A673 (cell line): ENCODE data around the gene CSGALNACT2. TPM values are rescaled to one million over a fixed set of nuclear protein-coding genes. Genes with fewer than 3 reads are reported as not detected.

Experiments used
- BruUV-seq: library from RNA; stranded (reverse); fragments of 400-500 nt; replicated peaks from 2 replicates; lab custom pipeline; 2021; lab: Mats Ljungman, UMichigan
- CTCF ChIA-PET: fragments of 300-600 bp; sonication (Branson Sonifier 250); formaldehyde crosslinking; loops from one replicate; lab custom pipeline; 2022; ENCODE audit warnings: antibody characterized with exemption; lab: Charles Lee
- POLR2A ChIA-PET: fragments of 300-600 bp; sonication (Branson Sonifier 250); formaldehyde crosslinking; loops from one replicate; lab custom pipeline; 2022; ENCODE audit warnings: antibody characterized with exemption; ENCODE audit not compliant: low non-redundant PET; lab: Charles Lee
- DNase-seq: peaks from one replicate; pipeline ENCODE4 v3.0.0-alpha.2; 2015; ENCODE audit warnings: low spot score
- H3K27ac ChIP-seq: fragments of 200-600 bp; sonication (generic); 2 replicates; pipeline ENCODE4 v1.5.1; 2016; ENCODE audit warnings: mixed run types, low read depth, mild to moderate bottlenecking, mixed read lengths, antibody characterized with exemption, low read length; ENCODE audit not compliant: poor library complexity, severe bottlenecking
- H3K27me3 ChIP-seq: fragments of 200-600 bp; sonication (generic); replicated peaks from 2 replicates; pipeline ENCODE4 v1.6.1; 2017; ENCODE audit warnings: mixed run types, low read depth, mild to moderate bottlenecking, mixed read lengths, antibody characterized with exemption, low read length; ENCODE audit not compliant: insufficient read depth, poor library complexity
- H3K36me3 ChIP-seq: fragments of 200-600 bp; sonication (generic); 2 replicates; pipeline ENCODE4 v1.6.1; 2016; ENCODE audit warnings: mixed run types, mild to moderate bottlenecking, mixed read lengths, antibody characterized with exemption, low read length; ENCODE audit not compliant: insufficient read depth, poor library complexity, severe bottlenecking
- H3K4me1 ChIP-seq: fragments of 200-600 bp; sonication (generic); 2 replicates; pipeline ENCODE4 v1.6.1; 2017; ENCODE audit warnings: mixed run types, mild to moderate bottlenecking, mixed read lengths, antibody characterized with exemption, low read length; ENCODE audit not compliant: insufficient read depth, poor library complexity, severe bottlenecking
- H3K4me3 ChIP-seq: fragments of 200-600 bp; sonication (generic); 2 replicates; pipeline ENCODE4 v1.5.1; 2016; ENCODE audit warnings: low read depth, mixed run types, mild to moderate bottlenecking, mixed read lengths, low read length; ENCODE audit not compliant: poor library complexity, severe bottlenecking
- H3K9me3 ChIP-seq: fragments of 200-600 bp; sonication (generic); 2 replicates; pipeline ENCODE4 v1.6.1; 2016; ENCODE audit warnings: mixed run types, low read depth, mild to moderate bottlenecking, mixed read lengths, antibody characterized with exemption, low read length; ENCODE audit not compliant: poor library complexity, severe bottlenecking
- CTCF ChIP-seq: fragments of 300-800, 200-600 bp; sonication (generic); conservative IDR thresholded peaks from 2 replicates; pipeline ENCODE4 v1.5.1; 2017; ENCODE audit warnings: low read depth, mild to moderate bottlenecking, antibody characterized with exemption, low read length, moderate library complexity, mixed read lengths
- EZH2 ChIP-seq: fragments of 200-600 bp; sonication (generic); IDR thresholded peaks from 2 replicates; pipeline ENCODE4 v1.6.1; 2017; ENCODE audit warnings: borderline replicate concordance, low read depth, mild to moderate bottlenecking, mixed read lengths, antibody characterized with exemption, low read length; ENCODE audit not compliant: poor library complexity, severe bottlenecking
- intact Hi-C: fragments of 100-400 bp; cut with micrococcal nuclease; formaldehyde crosslinking; loops from one replicate; pipeline ENCODE4 v1.10.0; 2022; ENCODE audit not compliant: unreplicated experiment
- total RNA-seq: library from RNA; stranded (reverse); gene quantifications from 2 replicates; pipeline ENCODE4 v1.2.3, GENCODE V29; 2021

The CSGALNACT2 gene
- total RNA-seq, 1 experiment from 2014 or later: 18.6 TPM

DNA sequence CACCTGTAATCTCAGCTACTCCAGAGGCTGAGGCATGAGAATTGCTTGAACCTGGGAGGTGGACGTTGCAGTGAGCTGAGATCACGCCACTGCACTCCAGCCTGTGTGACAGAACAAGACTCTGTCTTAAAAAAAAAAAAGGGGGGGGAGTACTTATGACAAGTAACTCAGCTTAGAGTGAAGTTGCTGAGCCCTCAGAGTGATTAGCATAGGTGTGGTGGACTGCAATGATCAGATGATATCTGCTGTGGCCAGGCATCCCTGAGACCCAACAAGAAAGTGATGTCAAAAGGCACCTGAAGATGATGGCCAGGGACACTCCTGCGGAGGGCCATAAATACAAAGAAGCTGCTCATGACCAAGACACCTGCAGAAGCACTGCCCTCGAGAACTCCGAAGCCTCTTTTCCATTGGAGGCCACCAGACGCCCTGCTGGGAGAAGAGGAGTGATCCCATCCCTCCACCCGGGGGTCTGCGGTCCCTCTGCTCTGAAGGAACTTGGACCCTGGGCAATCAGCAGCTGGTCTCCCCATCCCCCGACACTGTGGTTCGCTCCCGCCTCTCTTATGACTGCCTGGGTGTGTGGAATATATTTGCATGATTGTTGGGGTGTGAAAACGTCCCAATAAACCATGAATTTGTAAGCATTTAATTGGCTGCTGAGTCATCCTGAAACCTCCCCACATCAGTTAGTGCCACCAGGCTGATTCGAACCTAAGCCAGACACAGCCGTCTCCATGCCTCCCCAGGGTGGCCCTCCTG, 82.6 kb downstream of the CSGALNACT2 start:
- no peaks in the 10 kb centered on the region for H3K27me3 ChIP-seq
- no peak for TF ChIP-seq EZH2
- no peak for TF ChIP-seq CTCF
- H3K4me3 ChIP-seq: no peak overlapping the region
- no peaks in the 10 kb centered on the region for H3K4me1 ChIP-seq
- H3K27ac ChIP-seq: no peak overlapping the region
- POLR2A ChIA-PET: no interaction called here
- intact Hi-C loops: loop anchor here (10.0 kb wide), 1 partner anchor 124 kb away; no protein-coding TSS in a partner anchor
- CTCF ChIA-PET: interaction anchor here (0.5 kb wide), 2 partner anchors 18 to 114 kb away, joined by 3 to 5 read pairs; no protein-coding TSS in a partner anchor
- H3K36me3 ChIP-seq: no peaks in the 10 kb centered on the region
- H3K9me3 ChIP-seq: no peaks in the 10 kb centered on the region
- no TSS peak for BruUV-seq
- DNase-seq: no peak

DNA sequence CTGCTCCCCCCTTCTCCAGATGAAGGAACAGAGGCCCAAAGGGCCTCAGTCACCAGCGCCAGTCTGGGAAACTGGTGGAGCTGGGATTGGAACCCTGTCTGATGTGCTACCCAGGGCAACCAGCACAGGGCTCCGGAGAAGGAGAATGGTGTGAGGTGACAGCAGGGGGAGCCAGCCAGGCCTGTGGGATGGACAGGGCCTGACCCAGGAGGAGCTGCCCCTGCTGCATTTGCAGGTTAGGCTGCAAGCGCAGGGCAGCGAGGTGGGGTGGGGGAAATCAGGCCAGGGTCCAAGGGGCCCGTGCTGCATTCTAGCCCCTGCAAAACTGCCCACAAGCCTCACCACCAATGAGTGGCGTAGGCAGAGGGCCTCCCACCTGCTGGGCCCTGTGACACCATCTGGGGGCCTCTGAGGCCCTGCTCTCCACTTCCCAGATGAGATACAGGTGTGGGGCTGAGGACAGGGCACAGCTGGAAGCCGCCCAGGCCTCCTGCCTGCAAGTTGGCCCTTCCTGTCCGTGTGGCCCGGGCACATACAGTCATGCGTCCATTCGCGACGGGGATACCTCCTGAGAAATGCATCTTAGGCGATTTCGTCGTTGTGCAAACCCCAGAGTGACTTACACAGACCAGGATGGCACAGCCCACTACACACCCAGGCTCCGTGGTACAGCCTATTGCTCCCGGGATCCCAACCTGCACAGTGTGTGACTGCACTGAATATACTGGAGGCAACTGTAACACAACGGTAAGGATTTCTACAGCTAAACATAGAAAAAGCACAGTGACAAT, 83.4 kb downstream of the CSGALNACT2 start:
- POLR2A ChIA-PET: no interaction called here
- Histone ChIP-seq H3K4me1 (no peaks in the 10 kb centered on the region), H3K36me3 (no peaks in the 10 kb centered on the region), H3K9me3 (no peaks in the 10 kb centered on the region), H3K4me3 (no peak overlapping the region), H3K27ac (no peak overlapping the region), H3K27me3 (no peaks in the 10 kb centered on the region)
- no TSS peak for BruUV-seq
- no peak for DNase-seq
- intact Hi-C loops: loop anchor here (10.0 kb wide), 1 partner anchor 123 kb away; no protein-coding TSS in a partner anchor
- CTCF ChIA-PET: interaction anchor here (0.5 kb wide), 1 partner anchor 19 kb away, joined by 3 read pairs; no protein-coding TSS in a partner anchor
- no peak for TF ChIP-seq CTCF
- no peak for TF ChIP-seq EZH2

DNA sequence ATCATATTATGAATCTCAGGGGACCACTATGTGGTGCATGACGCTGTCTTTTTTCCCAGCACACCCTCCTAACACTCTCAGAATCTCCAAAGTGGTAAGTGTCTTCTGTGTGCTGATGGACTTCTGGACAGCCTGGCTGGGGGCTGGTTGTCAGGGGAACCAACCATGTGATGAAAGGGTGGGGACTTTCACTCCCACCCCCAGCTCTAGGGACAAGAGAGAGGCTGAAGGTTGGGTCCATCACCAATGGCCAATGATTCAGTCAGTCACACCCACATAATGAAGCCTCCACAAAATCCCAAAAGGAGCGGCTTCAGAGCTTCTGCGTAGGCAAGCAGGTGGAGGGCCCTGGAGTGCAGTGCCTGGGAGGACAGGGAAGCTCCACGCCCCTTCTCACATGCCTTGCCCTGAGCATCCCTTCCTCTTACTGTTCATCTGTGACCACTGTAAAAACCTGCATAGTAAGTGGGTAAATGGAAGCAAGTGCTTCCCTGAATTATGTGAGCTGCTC, 84.0 kb downstream of the CSGALNACT2 start:
- Histone ChIP-seq H3K4me1 (no peaks in the 10 kb centered on the region), H3K27me3 (no peaks in the 10 kb centered on the region), H3K36me3 (no peaks in the 10 kb centered on the region), H3K27ac (no peak overlapping the region), H3K4me3 (no peak overlapping the region), H3K9me3 (no peaks in the 10 kb centered on the region)
- TF ChIP-seq EZH2: no peak
- no peak for TF ChIP-seq CTCF
- ChIA-PET POLR2A (no interaction called here), CTCF (no interaction called here)
- DNase-seq: no peak
- intact Hi-C loops: loop anchor here (10.0 kb wide), 1 partner anchor 123 kb away; no protein-coding TSS in a partner anchor
- no TSS peak for BruUV-seq
